ENCODE measurements around the gene ZSCAN20. TPM values are rescaled to one million over a fixed set of nuclear protein-coding genes. Genes with fewer than 3 reads are reported as not detected.

ZSCAN20 gene
- total RNA-seq, 1 donor from 2014 or later: 14.8 TPM

DNA sequence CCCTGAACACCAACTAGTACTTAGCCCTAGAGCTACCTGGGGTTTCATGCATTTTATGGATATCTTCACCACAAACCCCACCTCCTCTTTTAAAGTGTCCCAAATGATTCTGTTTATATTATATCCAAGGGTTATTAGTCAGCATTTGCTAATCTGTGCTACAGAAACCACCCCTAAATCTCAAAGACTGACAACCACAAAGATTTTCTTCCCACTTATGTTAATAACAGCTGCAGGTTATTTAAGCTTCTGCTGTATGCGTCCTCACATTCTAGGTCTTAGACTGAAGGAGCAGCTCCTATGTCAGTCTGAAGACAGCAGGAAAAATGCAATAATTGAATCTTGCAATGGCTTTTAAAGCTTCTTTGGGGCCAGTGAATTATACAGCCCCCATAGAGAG, 30.3 kb upstream of the ZSCAN20 start:
- Histone ChIP-seq H3K36me3 (no peaks in the 10 kb centered on the region), H3K4me2 (no peak overlapping the region), H3K27me3 (no peaks in the 10 kb centered on the region), H3K4me3 (no peak overlapping the region), H3K27ac (no peak overlapping the region), H3K79me2 (ENCODE audit: low read depth) (no peaks in the 10 kb centered on the region), H3K9me3 (ENCODE audit: low read depth) (no peaks in the 10 kb centered on the region), H4K20me1 (ENCODE audit: low read depth) (no peaks in the 10 kb centered on the region), H3K4me1 (peaks cover 7% of the 10 kb centered on the region), H3F3A (ENCODE audit: low read depth) (no peaks in the 10 kb centered on the region), H2AFZ (replicated peaks) (no peak overlapping the region), H3K9ac (no peak overlapping the region)
- Mint-ChIP-seq H3K9me3 (peaks cover 4% of the 10 kb centered on the region), H3K4me1 (peaks cover 35% of the 10 kb centered on the region), H3K36me3 (no peaks in the 10 kb centered on the region), H3K4me3 (no peak overlapping the region), H3K27ac (no peak overlapping the region), H3K27me3 (ENCODE audit: insufficient read depth, low read depth) (peaks cover 5% of the 10 kb centered on the region)
- TF ChIP-seq, protein P1, sequence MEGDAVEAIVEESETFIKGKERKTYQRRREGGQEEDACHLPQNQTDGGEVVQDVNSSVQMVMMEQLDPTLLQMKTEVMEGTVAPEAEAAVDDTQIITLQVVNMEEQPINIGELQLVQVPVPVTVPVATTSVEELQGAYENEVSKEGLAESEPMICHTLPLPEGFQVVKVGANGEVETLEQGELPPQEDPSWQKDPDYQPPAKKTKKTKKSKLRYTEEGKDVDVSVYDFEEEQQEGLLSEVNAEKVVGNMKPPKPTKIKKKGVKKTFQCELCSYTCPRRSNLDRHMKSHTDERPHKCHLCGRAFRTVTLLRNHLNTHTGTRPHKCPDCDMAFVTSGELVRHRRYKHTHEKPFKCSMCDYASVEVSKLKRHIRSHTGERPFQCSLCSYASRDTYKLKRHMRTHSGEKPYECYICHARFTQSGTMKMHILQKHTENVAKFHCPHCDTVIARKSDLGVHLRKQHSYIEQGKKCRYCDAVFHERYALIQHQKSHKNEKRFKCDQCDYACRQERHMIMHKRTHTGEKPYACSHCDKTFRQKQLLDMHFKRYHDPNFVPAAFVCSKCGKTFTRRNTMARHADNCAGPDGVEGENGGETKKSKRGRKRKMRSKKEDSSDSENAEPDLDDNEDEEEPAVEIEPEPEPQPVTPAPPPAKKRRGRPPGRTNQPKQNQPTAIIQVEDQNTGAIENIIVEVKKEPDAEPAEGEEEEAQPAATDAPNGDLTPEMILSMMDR (IDR thresholded peaks at IDR 0.05): no peak
- TF ChIP-seq EZH2phosphoT487 (IDR thresholded peaks at IDR 0.05) (no peak), EZH2 (IDR thresholded peaks at IDR 0.05) (no peak)
- DNase-seq (ENCODE audit: low spot score): no peak

DNA sequence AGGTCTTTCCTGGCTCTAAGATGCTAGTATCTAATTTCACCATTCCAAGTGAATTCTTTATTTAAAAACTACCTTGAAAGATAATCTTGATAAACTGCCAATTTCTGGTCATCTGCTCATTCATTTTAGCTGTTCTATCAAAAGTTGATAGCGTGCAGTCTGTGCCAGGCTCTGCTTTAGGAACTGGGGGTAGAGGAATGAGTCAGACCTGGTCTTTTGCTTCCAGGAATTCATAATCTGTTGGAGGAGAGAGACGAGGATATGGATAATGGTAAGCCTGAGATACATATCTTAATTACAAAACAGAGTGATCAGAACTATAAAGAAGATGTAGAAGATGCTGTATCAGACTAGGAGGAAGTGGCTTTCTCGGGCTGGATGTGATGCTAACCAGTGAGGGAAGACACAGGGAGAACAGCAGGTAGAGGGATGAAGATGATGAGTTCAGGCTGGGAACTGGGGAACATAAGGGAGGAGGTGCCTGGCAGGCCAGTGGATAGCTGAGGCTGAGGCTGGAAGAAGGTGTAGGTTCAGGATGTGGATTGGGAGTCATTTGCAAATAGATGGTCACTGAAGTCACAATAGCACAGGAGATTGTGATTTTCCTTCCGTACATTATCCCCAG, 29.3 kb upstream of the ZSCAN20 start:
- Histone ChIP-seq H3K27me3 (no peaks in the 10 kb centered on the region), H3K9me3 (ENCODE audit: low read depth) (no peaks in the 10 kb centered on the region), H3K9ac (no peak overlapping the region), H3K79me2 (ENCODE audit: low read depth) (no peaks in the 10 kb centered on the region), H3K27ac (no peak overlapping the region), H3K4me2 (no peak overlapping the region), H4K20me1 (ENCODE audit: low read depth) (no peaks in the 10 kb centered on the region), H2AFZ (replicated peaks) (no peak overlapping the region), H3F3A (ENCODE audit: low read depth) (no peaks in the 10 kb centered on the region), H3K4me3 (no peak overlapping the region), H3K36me3 (no peaks in the 10 kb centered on the region), H3K4me1 (peaks cover 7% of the 10 kb centered on the region)
- H3K4me1 Mint-ChIP-seq: peaks cover 28% of the 10 kb centered on the region
- peaks cover 10% of the 10 kb centered on the region for H3K27me3 Mint-ChIP-seq (ENCODE audit: insufficient read depth, low read depth)
- no peaks in the 10 kb centered on the region for H3K36me3 Mint-ChIP-seq
- DNase-seq (ENCODE audit: low spot score): no peak
- TF ChIP-seq, protein P1 (IDR thresholded peaks at IDR 0.05): no peak
- no peak for TF ChIP-seq EZH2phosphoT487 (IDR thresholded peaks at IDR 0.05)
- H3K27ac Mint-ChIP-seq: no peak overlapping the region
- no peak overlapping the region for H3K4me3 Mint-ChIP-seq
- H3K9me3 Mint-ChIP-seq: peaks cover 4% of the 10 kb centered on the region

DNA sequence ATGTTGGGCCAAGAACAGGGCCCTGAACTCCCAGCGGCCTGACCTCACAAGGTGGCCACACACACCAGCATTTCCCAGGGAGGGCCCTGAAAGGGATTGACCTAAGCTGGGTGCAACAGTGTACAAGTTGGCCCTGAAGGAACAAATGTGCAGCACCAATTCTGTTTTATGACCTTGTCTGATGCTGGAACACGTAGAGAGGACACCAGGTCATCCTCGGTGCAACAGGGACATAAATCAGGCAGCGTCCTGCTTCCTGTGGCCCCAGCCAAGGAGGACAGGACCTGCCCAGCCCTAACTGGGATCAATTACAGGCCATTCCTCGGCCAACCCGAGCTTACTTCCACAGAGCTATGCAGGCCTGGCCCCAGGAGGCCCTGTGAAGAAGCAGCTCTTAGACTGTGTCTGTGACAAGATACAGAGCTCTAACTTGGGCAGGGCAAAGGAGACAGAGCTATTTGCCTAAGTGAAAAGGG, 28.7 kb upstream of the ZSCAN20 start:
- no peak overlapping the region for H3K27ac ChIP-seq
- no peak overlapping the region for H3K27ac Mint-ChIP-seq
- H3K9me3 ChIP-seq (ENCODE audit: low read depth): no peaks in the 10 kb centered on the region
- H3K36me3 Mint-ChIP-seq: no peaks in the 10 kb centered on the region
- H3K27me3 Mint-ChIP-seq (ENCODE audit: insufficient read depth, low read depth): peaks cover 10% of the 10 kb centered on the region
- no peak overlapping the region for H3K9ac ChIP-seq
- no peak overlapping the region for H3K4me3 Mint-ChIP-seq
- H3K9me3 Mint-ChIP-seq: peaks cover 4% of the 10 kb centered on the region
- no peaks in the 10 kb centered on the region for H3K27me3 ChIP-seq
- H2AFZ ChIP-seq (replicated peaks): peak overlapping the region; percentile 3
- H3K4me2 ChIP-seq: no peak overlapping the region
- peaks cover 28% of the 10 kb centered on the region for H3K4me1 Mint-ChIP-seq
- peaks cover 7% of the 10 kb centered on the region for H3K4me1 ChIP-seq
- no peak for DNase-seq (ENCODE audit: low spot score)
- no peaks in the 10 kb centered on the region for H3K36me3 ChIP-seq
- TF ChIP-seq, protein P1 (IDR thresholded peaks at IDR 0.05): no peak
- TF ChIP-seq EZH2 (IDR thresholded peaks at IDR 0.05): no peak
- no peak for TF ChIP-seq EZH2phosphoT487 (IDR thresholded peaks at IDR 0.05)
- no peaks in the 10 kb centered on the region for H4K20me1 ChIP-seq (ENCODE audit: low read depth)
- H3K4me3 ChIP-seq: no peak overlapping the region
- no peaks in the 10 kb centered on the region for H3F3A ChIP-seq (ENCODE audit: low read depth)
- no peaks in the 10 kb centered on the region for H3K79me2 ChIP-seq (ENCODE audit: low read depth)
